Right lobe of liver (tissue), 6 donors: Measurements from ENCODE around the gene TNFRSF17. TPM values are rescaled to one million over a fixed set of nuclear protein-coding genes. Genes with fewer than 3 reads are reported as not detected.
A peak's percentile ranks its signal among the peaks of the same experiment; 100 is the strongest.

Experiments
- ATAC-seq, 4 donors: fragments of 200-7000 bp; cut with Tn5 transposase; one replicate each; pipeline ENCODE4 v1.9.1; 2020; ENCODE audit warnings: mild to moderate bottlenecking in 4 of 4, moderate library complexity in 4 of 4
- DNase-seq, 3 donors: peaks; one replicate each; pipeline ENCODE4 v3.0.0-alpha.2; 2020
- H3K27ac ChIP-seq, 3 donors: fragments of 200-600 bp; one replicate each; pipeline ENCODE4 v1.8.0; 2022
- H3K27me3 ChIP-seq, 2 donors: fragments of 200-600 bp; one replicate each; pipeline ENCODE4 v1.8.0; 2022
- H3K36me3 ChIP-seq, 4 donors: fragments of 200-600 bp; sonication (generic) in 1 of 4; one replicate each; pipeline versions ENCODE4 v1.5.1 to v1.8.0; 2017 to 2022; ENCODE audit warnings: control low read depth in 1 of 4
- H3K4me1 ChIP-seq, 4 donors: fragments of 200-600 bp; sonication (generic) in 1 of 4; one replicate each; pipeline versions ENCODE4 v1.5.1 to v1.8.0; 2017 to 2022; ENCODE audit warnings: control low read depth in 1 of 4
- H3K4me3 ChIP-seq, 3 donors: fragments of 200-600 bp; one replicate each; pipeline ENCODE4 v1.8.0; 2022
- H3K9me3 ChIP-seq, 4 donors: fragments of 200-600 bp; sonication (generic) in 1 of 4; one replicate each; pipeline versions ENCODE4 v1.5.1 to v1.8.0; 2017 to 2022; ENCODE audit warnings: control low read depth in 1 of 4
- POLR2A ChIP-seq: fragments of 450-650 bp; IDR thresholded peaks from one replicate; pipeline ENCODE4 v1.6.1; 2017; ENCODE audit warnings: antibody characterized with exemption, mild to moderate bottlenecking
- WGBS: methylation state at CpG from one replicate; pipeline ENCODE4 v1.1.6; 2018; ENCODE audit warnings: low coverage, low lambda C conversion rate; ENCODE audit not compliant: insufficient coverage; ENCODE audit errors: missing lambda C conversion rate; 5-methylcytosine and 5-hydroxymethylcytosine counted together
- intact Hi-C, 2 donors: fragments of 100-400 bp; cut with DNase I; formaldehyde crosslinking; loops; one replicate each; pipeline versions ENCODE4 v1.11.2 to v1.14.1; 2022
- total RNA-seq, 6 experiments: library from RNA; depleted of rRNA in 2 of 6; stranded (reverse); fragments of >200 nt in 2 of 6; fragmentation: NEBNext Ultra II Directional in 3 of 6; extraction: Animal tissue kit (Norgen Biotek cat#: 25700) in 3 of 6; gene quantifications; one replicate each; pipeline versions ENCODE4 v1.1.0 to v1.2.4, GENCODE V29; 2016 to 2023
- TF ChIP-seq, protein P1 (sequence below), 4 donors: fragments of 200-600 bp in 3 of 4; fragments of 450-650 bp in 1 of 4; IDR thresholded peaks; one replicate each; pipeline versions ENCODE4 v1.5.1 to v1.8.0; 2016 to 2022; ENCODE audit warnings: antibody characterized with exemption in 4 of 4, mild to moderate bottlenecking in 2 of 4
- donor health status: DM: no; HTN: yes; CAD: no.
- donor health status: DM: no; HTN: no; CAD: no.
- donor health status: DM: no; HTN: no; CAD: no.
- donor health status: DM: no; HTN: yes; CAD: no.
- donor health status: DM: no; HTN: yes; CAD: no.

Gene TNFRSF17
- total RNA-seq, 6 experiments from 2014 or later = 0.44 TPM; not detected in 5

DNA sequence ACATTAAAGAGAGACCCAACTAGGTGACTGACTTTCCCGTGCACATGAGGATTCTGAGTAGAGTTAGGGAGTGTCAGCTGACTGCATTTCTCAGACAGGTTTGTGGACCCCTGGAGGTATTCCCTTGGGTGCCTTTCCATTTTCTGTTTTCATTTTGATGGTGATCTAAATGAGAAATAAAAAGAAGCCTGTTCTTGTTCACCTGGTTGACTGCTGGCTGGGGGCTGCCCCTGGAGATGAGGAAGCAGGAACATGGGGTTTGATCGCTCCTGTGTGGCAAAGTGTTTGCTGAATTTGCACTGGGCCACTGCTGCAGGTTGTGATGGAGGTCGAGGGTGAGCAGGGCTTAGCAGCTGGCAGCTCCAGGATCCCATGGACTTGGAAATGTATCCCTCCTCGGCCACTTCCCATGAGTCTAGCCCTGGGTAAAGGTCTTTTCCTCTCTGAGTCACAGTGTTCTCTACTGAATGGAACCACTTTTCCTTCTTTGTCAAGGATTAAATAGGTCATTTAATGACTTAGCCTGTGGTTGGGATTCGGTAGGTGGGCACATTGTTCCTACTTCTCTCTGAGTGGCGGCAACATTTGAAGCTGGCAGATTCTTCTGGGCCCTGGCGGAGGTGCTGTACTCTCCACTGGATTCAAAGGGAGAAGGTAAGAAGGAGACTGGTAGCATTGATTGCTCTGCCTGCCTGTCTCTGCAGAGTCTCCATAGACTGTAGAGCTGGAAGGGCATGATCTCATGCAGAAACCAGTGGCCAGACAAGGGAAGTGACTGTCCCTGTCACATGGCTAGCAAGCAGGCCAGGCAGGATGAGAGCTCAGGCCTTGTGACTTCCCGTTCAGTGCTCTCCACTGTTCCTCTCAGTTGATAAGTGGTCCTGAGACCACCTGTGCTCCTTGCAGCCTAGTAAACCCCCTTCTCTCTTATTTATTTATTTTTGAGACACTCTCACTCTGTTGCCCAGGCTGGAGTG, 29.4 kb downstream of the TNFRSF17 start:
- Histone ChIP-seq H3K36me3 (no peaks in the 10 kb centered on the region), H3K4me3 (no peak overlapping the region), H3K4me1 (no peaks in the 10 kb centered on the region), H3K9me3 (no peaks in the 10 kb centered on the region), H3K27ac (peak overlapping the region; percentile 37 to 53 (median 51)), H3K27me3 (no peaks in the 10 kb centered on the region)
- ATAC-seq (peak; percentile 81 to 95 (median 92)), DNase-seq (peak in 2 of 3 donors; percentile 39 to 60)
- intact Hi-C loops = no loop called here
- 68% methylated on average over 8 of the region's 8 CpGs for WGBS
- TF ChIP-seq POLR2A = peak; percentile 13
- TF ChIP-seq, protein P1, sequence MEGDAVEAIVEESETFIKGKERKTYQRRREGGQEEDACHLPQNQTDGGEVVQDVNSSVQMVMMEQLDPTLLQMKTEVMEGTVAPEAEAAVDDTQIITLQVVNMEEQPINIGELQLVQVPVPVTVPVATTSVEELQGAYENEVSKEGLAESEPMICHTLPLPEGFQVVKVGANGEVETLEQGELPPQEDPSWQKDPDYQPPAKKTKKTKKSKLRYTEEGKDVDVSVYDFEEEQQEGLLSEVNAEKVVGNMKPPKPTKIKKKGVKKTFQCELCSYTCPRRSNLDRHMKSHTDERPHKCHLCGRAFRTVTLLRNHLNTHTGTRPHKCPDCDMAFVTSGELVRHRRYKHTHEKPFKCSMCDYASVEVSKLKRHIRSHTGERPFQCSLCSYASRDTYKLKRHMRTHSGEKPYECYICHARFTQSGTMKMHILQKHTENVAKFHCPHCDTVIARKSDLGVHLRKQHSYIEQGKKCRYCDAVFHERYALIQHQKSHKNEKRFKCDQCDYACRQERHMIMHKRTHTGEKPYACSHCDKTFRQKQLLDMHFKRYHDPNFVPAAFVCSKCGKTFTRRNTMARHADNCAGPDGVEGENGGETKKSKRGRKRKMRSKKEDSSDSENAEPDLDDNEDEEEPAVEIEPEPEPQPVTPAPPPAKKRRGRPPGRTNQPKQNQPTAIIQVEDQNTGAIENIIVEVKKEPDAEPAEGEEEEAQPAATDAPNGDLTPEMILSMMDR (IDR thresholded peaks at IDR 0.05) = no peak

DNA sequence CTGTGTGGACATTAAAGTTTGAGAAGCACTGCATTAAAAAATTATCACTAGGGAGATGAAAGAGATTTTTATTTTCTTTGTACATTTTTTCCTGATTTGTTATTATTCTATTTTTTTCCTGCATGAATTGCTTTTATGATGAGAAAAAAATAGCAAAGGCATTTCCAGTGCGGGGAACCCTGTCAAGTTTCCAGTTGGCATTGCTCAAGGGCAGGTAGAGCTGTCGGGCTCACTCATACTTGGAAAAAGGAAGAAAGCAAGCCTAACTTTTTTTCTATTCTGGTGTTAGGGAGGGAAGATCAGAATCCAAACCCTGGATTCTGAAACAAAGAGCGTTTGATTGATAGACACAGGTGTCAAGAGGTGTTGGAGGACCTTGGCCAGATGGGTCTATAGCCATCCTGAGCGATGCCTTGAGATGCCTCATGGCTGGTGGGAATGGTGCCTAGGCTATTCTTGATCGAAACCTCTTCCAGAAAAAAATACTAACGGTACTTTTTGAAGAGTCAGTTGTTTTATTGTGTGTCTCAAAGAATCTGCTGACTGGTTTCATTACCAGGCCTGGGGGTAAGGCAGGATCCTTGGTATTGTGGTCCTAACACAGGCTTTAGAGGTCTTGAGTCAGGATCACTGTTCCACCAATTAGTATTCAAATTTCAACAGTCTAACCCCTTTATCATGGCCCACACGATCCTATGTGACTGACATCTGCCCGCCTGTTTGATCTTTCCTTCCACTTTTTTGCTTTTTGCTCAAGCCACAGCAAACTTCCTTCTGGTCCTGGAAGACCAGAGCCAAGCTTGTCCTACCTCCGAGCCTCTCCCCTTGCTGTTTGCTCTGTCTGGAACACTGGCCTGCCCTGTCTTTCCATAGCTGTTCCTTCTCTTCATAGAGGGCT, 31.7 kb downstream of the TNFRSF17 start:
- intact Hi-C loops = no loop called here
- no peak for TF ChIP-seq POLR2A
- TF ChIP-seq, protein P1 (IDR thresholded peaks at IDR 0.05) = no peak
- 67% methylated on average over 9 of the region's 9 CpGs for WGBS
- DNase-seq = no peak
- H3K4me3 ChIP-seq = no peak overlapping the region
- ATAC-seq = no peak
- no peak overlapping the region for H3K27ac ChIP-seq
- H3K4me1 ChIP-seq = no peaks in the 10 kb centered on the region
- H3K27me3 ChIP-seq = no peaks in the 10 kb centered on the region
- H3K36me3 ChIP-seq = no peaks in the 10 kb centered on the region
- no peaks in the 10 kb centered on the region for H3K9me3 ChIP-seq

DNA sequence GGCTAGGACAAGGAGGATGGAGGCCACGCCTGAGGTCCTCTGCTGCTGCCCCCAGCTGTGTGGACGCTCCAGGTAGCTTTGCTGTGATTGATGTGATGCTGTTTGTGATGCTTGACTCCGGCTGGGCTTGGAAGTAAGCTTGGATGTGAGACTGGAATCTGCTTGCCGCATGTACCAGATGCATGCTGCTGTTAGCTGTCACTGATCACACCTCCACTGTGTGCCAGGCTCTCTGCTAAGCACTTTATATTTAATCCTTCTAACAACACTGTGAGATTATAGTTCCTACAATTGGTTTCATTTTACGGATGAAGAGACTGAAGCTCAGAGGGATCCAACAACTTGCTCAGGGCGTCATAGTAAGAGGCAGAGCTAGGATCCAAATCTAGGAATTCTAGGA, 35.0 kb downstream of the TNFRSF17 start:
- no peak for ATAC-seq
- no peaks in the 10 kb centered on the region for H3K36me3 ChIP-seq
- intact Hi-C loops = no loop called here
- no peak overlapping the region for H3K4me3 ChIP-seq
- no peaks in the 10 kb centered on the region for H3K9me3 ChIP-seq
- TF ChIP-seq, protein P1 (IDR thresholded peaks at IDR 0.05) = no peak
- no peak for TF ChIP-seq POLR2A
- 77% methylated on average over 2 of the region's 6 CpGs for WGBS
- H3K27ac ChIP-seq = no peak overlapping the region
- H3K4me1 ChIP-seq = no peaks in the 10 kb centered on the region
- DNase-seq = no peak
- no peaks in the 10 kb centered on the region for H3K27me3 ChIP-seq

DNA sequence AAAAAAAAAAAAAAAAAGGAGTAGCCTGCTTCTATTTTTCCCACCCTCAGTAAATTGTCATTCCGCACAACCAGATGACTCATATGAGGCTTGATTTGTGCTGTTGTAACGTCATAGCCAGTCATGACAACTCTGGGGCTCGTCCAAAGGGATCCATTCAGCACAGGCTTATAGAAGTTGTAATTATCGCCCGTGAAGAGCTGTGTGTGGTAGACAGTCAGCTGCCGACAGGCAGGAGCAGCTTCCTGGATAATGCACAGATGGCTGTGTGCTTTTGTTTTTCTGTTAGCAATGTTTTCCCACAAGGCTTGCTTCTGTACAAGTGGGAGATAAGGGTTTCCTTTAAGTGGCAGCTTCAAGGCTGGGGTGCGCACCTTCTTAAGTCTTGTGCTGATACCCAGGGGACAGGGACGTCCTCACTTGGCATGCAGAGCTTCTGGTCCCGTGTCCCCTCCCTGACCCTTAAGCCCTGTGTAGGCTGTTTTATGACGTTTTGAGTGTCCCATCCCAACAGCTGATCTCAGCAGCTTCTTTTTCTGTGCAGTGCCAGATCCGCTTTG, 37.5 kb downstream of the TNFRSF17 start:
- TF ChIP-seq, protein P1 (IDR thresholded peaks at IDR 0.05) = no peak
- no peak for TF ChIP-seq POLR2A
- 71% methylated on average over 4 of the region's 11 CpGs for WGBS
- DNase-seq (no peak), ATAC-seq (peak; percentile 72 to 89 (median 85))
- intact Hi-C loops = no loop called here
- Histone ChIP-seq H3K36me3 (no peaks in the 10 kb centered on the region), H3K27ac (peak overlapping the region in 1 of 3 donors; percentile 4), H3K27me3 (no peaks in the 10 kb centered on the region), H3K9me3 (no peaks in the 10 kb centered on the region), H3K4me1 (no peaks in the 10 kb centered on the region), H3K4me3 (no peak overlapping the region)
